GM12878 (cell line): ENCODE data around the gene ART3. TPM values are rescaled to one million over a fixed set of nuclear protein-coding genes. Genes with fewer than 3 reads are reported as not detected.

Experiments
- ATAC-seq: fragments of 200-7000 bp; cut with Tn5 transposase; 3 replicates; pipeline ENCODE4 v1.9.1; 2020; ENCODE audit warnings: mild to moderate bottlenecking, moderate library complexity
- BruUV-seq: library from RNA; stranded (reverse); fragments of 400-500 nt; replicated peaks from 2 replicates; lab custom pipeline; 2021; lab: Mats Ljungman, UMichigan
- CTCF ChIA-PET: fragments of 300-600 bp; sonication (Branson Sonifier 250); formaldehyde crosslinking; extraction: SDS; loops from one replicate; lab custom pipeline; 2021; ENCODE audit warnings: inconsistent platforms; lab: Yijun Ruan, JAX
- POLR2A ChIA-PET: fragments of 350-600 bp; formaldehyde crosslinking; extraction: SDS; loops from one replicate; lab custom pipeline; 2021; ENCODE audit warnings: inconsistent platforms; lab: Charles Lee
- RAD21 ChIA-PET: fragments of 300-600 bp; sonication (Branson Sonifier 250); formaldehyde crosslinking; loops from one replicate; lab custom pipeline; 2023; ENCODE audit warnings: antibody characterized with exemption; ENCODE audit not compliant: unreplicated experiment; lab: Charles Lee
- SMC1A ChIA-PET: fragments of 300-600 bp; sonication (Branson Sonifier 250); formaldehyde crosslinking; loops from one replicate; lab custom pipeline; 2023; ENCODE audit not compliant: unreplicated experiment, uncharacterized antibody; lab: Charles Lee
- DNase-seq: peaks from one replicate; pipeline ENCODE4 v3.0.0-alpha.2; 2011; ENCODE audit warnings: low read depth, low spot score
- FAIRE-seq: peaks from 3 replicates; lab custom pipeline; 2011; peaks lifted over from hg19 to GRCh38; lab: Jason Lieb, UNC
- H2AFZ ChIP-seq: 2 replicates; pipeline ENCODE4 v1.6.0; 2011; ENCODE audit warnings: low read depth, low read length, control low read depth; ENCODE audit not compliant: control insufficient read depth
- H3K27ac ChIP-seq: 2 replicates; pipeline ENCODE4 v1.5.1; 2011; ENCODE audit warnings: control low read depth; ENCODE audit not compliant: control insufficient read depth, insufficient read depth
- H3K27me3 ChIP-seq, 2 experiments: replicated peaks in 1 of 2; 2 replicates each; pipeline versions ENCODE4 v1.6.0 to v1.6.1; 2011; ENCODE audit warnings: low read length in 1 of 2; ENCODE audit not compliant: control insufficient read depth in 2 of 2, insufficient read depth in 2 of 2
- H3K36me3 ChIP-seq, 2 experiments: 2 replicates each; pipeline ENCODE4 v1.5.1; 2011; ENCODE audit warnings: low read length in 1 of 2; ENCODE audit not compliant: control insufficient read depth in 2 of 2, insufficient read depth in 2 of 2
- H3K4me1 ChIP-seq: 2 replicates; pipeline ENCODE4 v1.6.1; 2011; ENCODE audit warnings: mild to moderate bottlenecking, low read length, moderate library complexity, mixed read lengths; ENCODE audit not compliant: control insufficient read depth, insufficient read depth
- H3K4me2 ChIP-seq: 2 replicates; pipeline ENCODE4 v1.6.0; 2011; ENCODE audit warnings: control low read depth; ENCODE audit not compliant: control insufficient read depth, insufficient read depth
- H3K4me3 ChIP-seq: fragments of 200-600 bp; sonication (generic); 2 replicates; pipeline ENCODE4 v1.5.1; 2016
- H3K79me2 ChIP-seq: 2 replicates; pipeline ENCODE4 v1.6.0; 2011; ENCODE audit warnings: low read length; ENCODE audit not compliant: control insufficient read depth, insufficient read depth
- H3K9ac ChIP-seq: 2 replicates; pipeline ENCODE4 v1.8.0; 2011; ENCODE audit warnings: low read length, control low read depth, mixed read lengths; ENCODE audit not compliant: control insufficient read depth, insufficient read depth
- H3K9me3 ChIP-seq: replicated peaks from 3 replicates; pipeline ENCODE4 v1.5.1; 2011; ENCODE audit warnings: mild to moderate bottlenecking, low read length; ENCODE audit not compliant: control insufficient read depth, insufficient read depth
- H4K20me1 ChIP-seq: 2 replicates; pipeline ENCODE4 v1.6.0; 2011; ENCODE audit not compliant: control insufficient read depth, insufficient read depth
- CREM ChIP-seq: IDR thresholded peaks from 2 replicates; pipeline ENCODE4 v1.6.1; 2014; ENCODE audit warnings: antibody characterized with exemption, low read depth
- GATAD2B ChIP-seq: fragments of 450-650 bp; conservative IDR thresholded peaks from 2 replicates; pipeline ENCODE4 v1.6.1; 2017; ENCODE audit warnings: low read depth, mild to moderate bottlenecking, moderate library complexity
- HDGF ChIP-seq: fragments of 450-650 bp; IDR thresholded peaks from 2 replicates; pipeline ENCODE4 v1.6.1; 2016; ENCODE audit warnings: antibody characterized with exemption
- IKZF1 ChIP-seq: fragments of 450-650 bp; conservative IDR thresholded peaks from 2 replicates; pipeline ENCODE4 v1.6.1; 2017; ENCODE audit warnings: antibody characterized with exemption, mild to moderate bottlenecking
- KDM1A ChIP-seq: fragments of 200-600 bp; sonication (generic); IDR thresholded peaks from 2 replicates; pipeline ENCODE4 v1.6.1; 2016; ENCODE audit warnings: borderline replicate concordance
- MTA3 ChIP-seq: IDR thresholded peaks from 2 replicates; pipeline ENCODE4 v1.6.1; 2012; ENCODE audit warnings: low read length, inconsistent platforms, borderline replicate concordance
- NBN ChIP-seq: fragments of 450-650 bp; IDR thresholded peaks from 2 replicates; pipeline ENCODE4 v1.6.1; 2016
- NKRF ChIP-seq: fragments of 450-650 bp; conservative IDR thresholded peaks from 2 replicates; pipeline ENCODE4 v1.6.1; 2017; ENCODE audit warnings: mild to moderate bottlenecking, moderate library complexity
- NR2C1 ChIP-seq: fragments of 450-650 bp; IDR thresholded peaks from 2 replicates; pipeline ENCODE4 v1.6.1; 2017; ENCODE audit warnings: antibody characterized with exemption, mild to moderate bottlenecking, moderate library complexity
- RCOR1 ChIP-seq: conservative IDR thresholded peaks from 2 replicates; pipeline ENCODE4 v1.6.1; 2012; ENCODE audit warnings: low read depth, low read length, improper control_type of control experiment
- SMAD5 ChIP-seq: IDR thresholded peaks from 2 replicates; pipeline ENCODE4 v1.6.1; 2016; ENCODE audit warnings: antibody characterized with exemption, low read depth
- SP1 ChIP-seq: IDR thresholded peaks from one replicate; pipeline ENCODE4 v1.6.1; 2011; ENCODE audit warnings: low read depth, low read length
- TCF3 ChIP-seq: IDR thresholded peaks from 2 replicates; pipeline ENCODE4 v1.6.1; 2012; ENCODE audit warnings: low read depth, mild to moderate bottlenecking, low read length, borderline replicate concordance; ENCODE audit not compliant: insufficient read depth
- WGBS: methylation state at CpG from one replicate; pipeline ENCODE4 v1.1.6; 2016; ENCODE audit warnings: low lambda C conversion rate; ENCODE audit not compliant: insufficient replicate concordance, insufficient coverage; ENCODE audit errors: missing lambda C conversion rate; 5-methylcytosine and 5-hydroxymethylcytosine counted together
- in situ Hi-C: fragments of 300-500 bp; cut with MboI; formaldehyde crosslinking; loops from 9 replicates; pipeline ENCODE4 v1.14.3; 2018; ENCODE audit warnings: mixed read lengths
- intact Hi-C: fragments of 100-400 bp; cut with micrococcal nuclease; formaldehyde crosslinking; loops from one replicate; pipeline ENCODE4 v1.14.2; 2022; ENCODE audit not compliant: unreplicated experiment
- polyA plus RNA-seq, 11 experiments: library from polyadenylated mRNA; depleted of rRNA in 4 of 11; unstranded in 6 of 11; stranded (reverse) in 5 of 11; fragments of >200 nt; fragmentation: Nextera tagmentation in 4 of 11; fragmentation: Illumina TruSeq in 1 of 11; extraction: Ambion mirVana in 4 of 11; extraction: Trizol in 1 of 11; gene quantifications; 1 replicate in 1 of 11; 2 replicates in 10 of 11; pipeline versions ENCODE4 v1.2.1 to v1.2.3, GENCODE V29; 2011 to 2016; ENCODE audit warnings: inconsistent platforms in 2 of 11, missing spikeins in 2 of 11, low read depth in 1 of 11
- total RNA-seq, 4 experiments: library from RNA; depleted of rRNA in 3 of 4; stranded (reverse); fragments of >200 nt in 3 of 4; fragmentation: Illumina TruSeq in 1 of 4; extraction: Trizol in 1 of 4; gene quantifications; 2 replicates each; pipeline versions ENCODE4 v1.2.1 to v1.2.3, GENCODE V29; 2013 to 2021

Gene ART3
- total and polyA plus RNA-seq, 10 of the 15 experiments (the other 5 are each of a cell fraction or from before 2014, with no cell fraction given) = 0.18 to 0.50 (median 0.26) TPM; not detected in 6

DNA sequence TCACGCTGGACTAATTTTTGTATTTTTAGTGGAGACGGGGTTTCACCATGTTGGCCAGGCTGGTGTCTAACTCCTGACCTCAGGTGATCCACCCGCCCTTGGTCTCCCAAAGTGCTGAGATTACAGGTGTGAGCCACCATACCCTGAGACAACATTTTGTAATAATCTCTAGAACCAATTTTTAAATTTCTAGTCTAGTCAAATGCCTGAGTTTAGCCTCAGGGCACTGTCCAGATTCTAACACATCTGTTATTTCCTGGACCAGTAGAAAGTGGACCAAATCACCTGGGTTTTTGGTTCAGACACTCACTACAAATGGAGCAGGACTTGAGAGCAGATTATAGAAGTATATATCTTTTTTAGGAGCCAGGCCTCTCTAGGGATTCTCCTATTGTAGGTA is 21.6 kb downstream of the ART3 start:
- in situ Hi-C loops = no loop called here
- Histone ChIP-seq H3K4me2 (no peak overlapping the region), H3K9me3 (no peaks in the 10 kb centered on the region), H4K20me1 (no peaks in the 10 kb centered on the region), H3K79me2 (no peaks in the 10 kb centered on the region), H2AFZ (no peak overlapping the region), H3K4me3 (no peak overlapping the region), H3K27me3 (peaks cover 0 to 3% of the 10 kb centered on the region in 2 experiments; a peak in 1 of 4 replicates), H3K9ac (no peak overlapping the region), H3K36me3 (no peaks in the 10 kb centered on the region), H3K4me1 (no peaks in the 10 kb centered on the region), H3K27ac (no peak overlapping the region)
- FAIRE-seq (no peak), DNase-seq (no peak), ATAC-seq (no peak)
- WGBS = 85% methylated on average over 3 of the region's 3 CpGs
- SMC1A ChIA-PET = interaction anchor here (1.0 kb wide), 1 partner anchor 13 kb away, joined by 3 read pairs; no protein-coding TSS in a partner anchor
- no peak for TF ChIP-seq MTA3
- no peak for TF ChIP-seq IKZF1
- no peak for TF ChIP-seq CREM
- no peak for TF ChIP-seq RCOR1
- TF ChIP-seq GATAD2B = no peak
- TF ChIP-seq NKRF = no peak
- TF ChIP-seq SP1 = no peak
- TF ChIP-seq TCF3 = no peak
- TF ChIP-seq NBN = no peak
- no peak for TF ChIP-seq SMAD5
- TF ChIP-seq NR2C1 = no peak
- no peak for TF ChIP-seq HDGF
- no peak for TF ChIP-seq KDM1A
- intact Hi-C loops = no loop called here
- POLR2A ChIA-PET = no interaction called here
- BruUV-seq = no TSS peak
- CTCF ChIA-PET = no interaction called here
- RAD21 ChIA-PET = no interaction called here
